ENCODE measurements around the gene CCP110. TPM values are rescaled to one million over a fixed set of nuclear protein-coding genes. Genes with fewer than 3 reads are reported as not detected.

The CCP110 gene
- total and polyA plus RNA-seq, 2 of the 13 experiments (the other 11 are each of a cell fraction or from before 2014, with no cell fraction given): 10.0 to 11.1 TPM

DNA sequence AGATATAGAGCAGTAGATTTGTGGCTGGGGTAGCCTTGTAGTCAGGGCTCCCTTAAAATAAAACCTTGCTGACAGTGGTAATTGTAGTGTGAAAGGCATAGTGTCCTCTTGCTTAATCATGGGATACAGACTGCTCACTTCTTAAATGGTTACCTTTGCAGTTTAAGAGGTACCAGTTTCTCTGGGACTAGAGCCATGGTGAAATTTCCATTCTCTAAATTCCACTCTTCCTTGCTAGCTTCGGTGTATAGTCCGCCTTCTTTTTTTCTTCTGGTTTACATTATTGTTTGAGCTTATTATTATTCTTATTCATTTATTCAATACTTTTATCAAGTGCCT is 1.6 kb downstream of the CCP110 start (continued):
- TF ChIP-seq, protein P1, sequence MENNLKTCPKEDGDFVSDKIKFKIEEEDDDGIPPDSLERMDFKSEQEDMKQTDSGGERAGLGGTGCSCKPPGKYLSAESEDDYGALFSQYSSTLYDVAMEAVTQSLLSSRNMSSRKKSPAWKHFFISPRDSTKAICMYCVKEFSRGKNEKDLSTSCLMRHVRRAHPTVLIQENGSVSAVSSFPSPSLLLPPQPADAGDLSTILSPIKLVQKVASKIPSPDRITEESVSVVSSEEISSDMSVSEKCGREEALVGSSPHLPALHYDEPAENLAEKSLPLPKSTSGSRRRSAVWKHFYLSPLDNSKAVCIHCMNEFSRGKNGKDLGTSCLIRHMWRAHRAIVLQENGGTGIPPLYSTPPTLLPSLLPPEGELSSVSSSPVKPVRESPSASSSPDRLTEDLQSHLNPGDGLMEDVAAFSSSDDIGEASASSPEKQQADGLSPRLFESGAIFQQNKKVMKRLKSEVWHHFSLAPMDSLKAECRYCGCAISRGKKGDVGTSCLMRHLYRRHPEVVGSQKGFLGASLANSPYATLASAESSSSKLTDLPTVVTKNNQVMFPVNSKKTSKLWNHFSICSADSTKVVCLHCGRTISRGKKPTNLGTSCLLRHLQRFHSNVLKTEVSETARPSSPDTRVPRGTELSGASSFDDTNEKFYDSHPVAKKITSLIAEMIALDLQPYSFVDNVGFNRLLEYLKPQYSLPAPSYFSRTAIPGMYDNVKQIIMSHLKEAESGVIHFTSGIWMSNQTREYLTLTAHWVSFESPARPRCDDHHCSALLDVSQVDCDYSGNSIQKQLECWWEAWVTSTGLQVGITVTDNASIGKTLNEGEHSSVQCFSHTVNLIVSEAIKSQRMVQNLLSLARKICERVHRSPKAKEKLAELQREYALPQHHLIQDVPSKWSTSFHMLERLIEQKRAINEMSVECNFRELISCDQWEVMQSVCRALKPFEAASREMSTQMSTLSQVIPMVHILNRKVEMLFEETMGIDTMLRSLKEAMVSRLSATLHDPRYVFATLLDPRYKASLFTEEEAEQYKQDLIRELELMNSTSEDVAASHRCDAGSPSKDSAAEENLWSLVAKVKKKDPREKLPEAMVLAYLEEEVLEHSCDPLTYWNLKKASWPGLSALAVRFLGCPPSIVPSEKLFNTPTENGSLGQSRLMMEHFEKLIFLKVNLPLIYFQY (CRISPR knock-in tag; IDR thresholded peaks at IDR 0.05; ENCODE audit: borderline replicate concordance): no peak
- TF ChIP-seq, protein P2, sequence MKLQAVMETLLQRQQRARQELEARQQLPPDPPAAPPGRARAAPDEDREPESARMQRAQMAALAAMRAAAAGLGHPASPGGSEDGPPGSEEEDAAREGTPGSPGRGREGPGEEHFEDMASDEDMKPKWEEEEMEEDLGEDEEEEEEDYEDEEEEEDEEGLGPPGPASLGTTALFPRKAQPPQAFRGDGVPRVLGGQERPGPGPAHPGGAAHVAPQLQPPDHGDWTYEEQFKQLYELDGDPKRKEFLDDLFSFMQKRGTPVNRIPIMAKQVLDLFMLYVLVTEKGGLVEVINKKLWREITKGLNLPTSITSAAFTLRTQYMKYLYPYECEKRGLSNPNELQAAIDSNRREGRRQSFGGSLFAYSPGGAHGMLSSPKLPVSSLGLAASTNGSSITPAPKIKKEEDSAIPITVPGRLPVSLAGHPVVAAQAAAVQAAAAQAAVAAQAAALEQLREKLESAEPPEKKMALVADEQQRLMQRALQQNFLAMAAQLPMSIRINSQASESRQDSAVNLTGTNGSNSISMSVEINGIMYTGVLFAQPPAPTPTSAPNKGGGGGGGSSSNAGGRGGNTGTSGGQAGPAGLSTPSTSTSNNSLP (IDR thresholded peaks at IDR 0.05; ENCODE audit: low read depth, low read length): no peak
- TF ChIP-seq, protein P3, sequence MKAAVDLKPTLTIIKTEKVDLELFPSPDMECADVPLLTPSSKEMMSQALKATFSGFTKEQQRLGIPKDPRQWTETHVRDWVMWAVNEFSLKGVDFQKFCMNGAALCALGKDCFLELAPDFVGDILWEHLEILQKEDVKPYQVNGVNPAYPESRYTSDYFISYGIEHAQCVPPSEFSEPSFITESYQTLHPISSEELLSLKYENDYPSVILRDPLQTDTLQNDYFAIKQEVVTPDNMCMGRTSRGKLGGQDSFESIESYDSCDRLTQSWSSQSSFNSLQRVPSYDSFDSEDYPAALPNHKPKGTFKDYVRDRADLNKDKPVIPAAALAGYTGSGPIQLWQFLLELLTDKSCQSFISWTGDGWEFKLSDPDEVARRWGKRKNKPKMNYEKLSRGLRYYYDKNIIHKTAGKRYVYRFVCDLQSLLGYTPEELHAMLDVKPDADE (CRISPR knock-in tag; IDR thresholded peaks at IDR 0.05): no peak
- TF ChIP-seq KMT2B (CRISPR knock-in tag; IDR thresholded peaks at IDR 0.05): no peak
- no peak for TF ChIP-seq ZNF720 (CRISPR knock-in tag; IDR thresholded peaks at IDR 0.05)
- TF ChIP-seq ONECUT2 (CRISPR knock-in tag; IDR thresholded peaks at IDR 0.05): no peak
- TF ChIP-seq MIXL1 (CRISPR knock-in tag; IDR thresholded peaks at IDR 0.05): no peak
- TF ChIP-seq, protein P4, sequence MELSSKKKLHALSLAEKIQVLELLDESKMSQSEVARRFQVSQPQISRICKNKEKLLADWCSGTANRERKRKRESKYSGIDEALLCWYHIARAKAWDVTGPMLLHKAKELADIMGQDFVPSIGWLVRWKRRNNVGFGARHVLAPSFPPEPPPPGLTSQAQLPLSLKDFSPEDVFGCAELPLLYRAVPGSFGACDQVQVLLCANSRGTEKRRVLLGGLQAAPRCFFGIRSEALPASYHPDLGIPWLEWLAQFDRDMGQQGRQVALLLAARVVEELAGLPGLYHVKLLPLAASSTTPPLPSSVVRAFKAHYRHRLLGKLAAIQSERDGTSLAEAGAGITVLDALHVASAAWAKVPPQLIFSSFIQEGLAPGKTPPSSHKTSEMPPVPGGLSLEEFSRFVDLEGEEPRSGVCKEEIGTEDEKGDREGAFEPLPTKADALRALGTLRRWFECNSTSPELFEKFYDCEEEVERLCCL (CRISPR knock-in tag; IDR thresholded peaks at IDR 0.05; ENCODE audit: borderline replicate concordance): no peak
- no peak for TF ChIP-seq HDAC6 (IDR thresholded peaks at IDR 0.05; ENCODE audit: low read depth, low read length)
- TF ChIP-seq, protein P5, sequence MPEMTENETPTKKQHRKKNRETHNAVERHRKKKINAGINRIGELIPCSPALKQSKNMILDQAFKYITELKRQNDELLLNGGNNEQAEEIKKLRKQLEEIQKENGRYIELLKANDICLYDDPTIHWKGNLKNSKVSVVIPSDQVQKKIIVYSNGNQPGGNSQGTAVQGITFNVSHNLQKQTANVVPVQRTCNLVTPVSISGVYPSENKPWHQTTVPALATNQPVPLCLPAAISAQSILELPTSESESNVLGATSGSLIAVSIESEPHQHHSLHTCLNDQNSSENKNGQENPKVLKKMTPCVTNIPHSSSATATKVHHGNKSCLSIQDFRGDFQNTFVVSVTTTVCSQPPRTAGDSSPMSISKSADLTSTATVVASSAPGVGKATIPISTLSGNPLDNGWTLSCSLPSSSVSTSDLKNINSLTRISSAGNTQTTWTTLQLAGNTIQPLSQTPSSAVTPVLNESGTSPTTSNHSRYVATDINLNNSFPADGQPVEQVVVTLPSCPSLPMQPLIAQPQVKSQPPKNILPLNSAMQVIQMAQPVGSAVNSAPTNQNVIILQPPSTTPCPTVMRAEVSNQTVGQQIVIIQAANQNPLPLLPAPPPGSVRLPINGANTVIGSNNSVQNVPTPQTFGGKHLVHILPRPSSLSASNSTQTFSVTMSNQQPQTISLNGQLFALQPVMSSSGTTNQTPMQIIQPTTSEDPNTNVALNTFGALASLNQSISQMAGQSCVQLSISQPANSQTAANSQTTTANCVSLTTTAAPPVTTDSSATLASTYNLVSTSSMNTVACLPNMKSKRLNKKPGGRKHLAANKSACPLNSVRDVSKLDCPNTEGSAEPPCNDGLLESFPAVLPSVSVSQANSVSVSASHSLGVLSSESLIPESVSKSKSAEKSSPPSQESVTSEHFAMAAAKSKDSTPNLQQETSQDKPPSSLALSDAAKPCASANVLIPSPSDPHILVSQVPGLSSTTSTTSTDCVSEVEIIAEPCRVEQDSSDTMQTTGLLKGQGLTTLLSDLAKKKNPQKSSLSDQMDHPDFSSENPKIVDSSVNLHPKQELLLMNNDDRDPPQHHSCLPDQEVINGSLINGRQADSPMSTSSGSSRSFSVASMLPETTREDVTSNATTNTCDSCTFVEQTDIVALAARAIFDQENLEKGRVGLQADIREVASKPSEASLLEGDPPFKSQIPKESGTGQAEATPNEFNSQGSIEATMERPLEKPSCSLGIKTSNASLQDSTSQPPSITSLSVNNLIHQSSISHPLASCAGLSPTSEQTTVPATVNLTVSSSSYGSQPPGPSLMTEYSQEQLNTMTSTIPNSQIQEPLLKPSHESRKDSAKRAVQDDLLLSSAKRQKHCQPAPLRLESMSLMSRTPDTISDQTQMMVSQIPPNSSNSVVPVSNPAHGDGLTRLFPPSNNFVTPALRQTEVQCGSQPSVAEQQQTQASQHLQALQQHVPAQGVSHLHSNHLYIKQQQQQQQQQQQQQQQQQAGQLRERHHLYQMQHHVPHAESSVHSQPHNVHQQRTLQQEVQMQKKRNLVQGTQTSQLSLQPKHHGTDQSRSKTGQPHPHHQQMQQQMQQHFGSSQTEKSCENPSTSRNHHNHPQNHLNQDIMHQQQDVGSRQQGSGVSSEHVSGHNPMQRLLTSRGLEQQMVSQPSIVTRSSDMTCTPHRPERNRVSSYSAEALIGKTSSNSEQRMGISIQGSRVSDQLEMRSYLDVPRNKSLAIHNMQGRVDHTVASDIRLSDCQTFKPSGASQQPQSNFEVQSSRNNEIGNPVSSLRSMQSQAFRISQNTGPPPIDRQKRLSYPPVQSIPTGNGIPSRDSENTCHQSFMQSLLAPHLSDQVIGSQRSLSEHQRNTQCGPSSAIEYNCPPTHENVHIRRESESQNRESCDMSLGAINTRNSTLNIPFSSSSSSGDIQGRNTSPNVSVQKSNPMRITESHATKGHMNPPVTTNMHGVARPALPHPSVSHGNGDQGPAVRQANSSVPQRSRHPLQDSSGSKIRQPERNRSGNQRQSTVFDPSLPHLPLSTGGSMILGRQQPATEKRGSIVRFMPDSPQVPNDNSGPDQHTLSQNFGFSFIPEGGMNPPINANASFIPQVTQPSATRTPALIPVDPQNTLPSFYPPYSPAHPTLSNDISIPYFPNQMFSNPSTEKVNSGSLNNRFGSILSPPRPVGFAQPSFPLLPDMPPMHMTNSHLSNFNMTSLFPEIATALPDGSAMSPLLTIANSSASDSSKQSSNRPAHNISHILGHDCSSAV (CRISPR knock-in tag; IDR thresholded peaks at IDR 0.05; ENCODE audit: borderline replicate concordance): no peak
- no peak for TF ChIP-seq SOX13 (IDR thresholded peaks at IDR 0.05)
- no peak for TF ChIP-seq SOX13 (CRISPR knock-in tag; conservative IDR thresholded peaks at IDR 0.05 in 1 of 2, IDR thresholded peaks at IDR 0.05 in 1 of 2)
- TF ChIP-seq SRF (IDR thresholded peaks at IDR 0.05; ENCODE audit: low read depth, low read length): no peak
- TF ChIP-seq GZF1 (CRISPR knock-in tag; IDR thresholded peaks at IDR 0.05): no peak
